PC-9 (cell line): ENCODE data around the gene PAPOLA. TPM values are rescaled to one million over a fixed set of nuclear protein-coding genes. Genes with fewer than 3 reads are reported as not detected.
"Not testable (repeated sequence)": the region's sequence is repeated elsewhere in the genome, so short reads cannot be mapped to it uniquely, and the experiment has no call there.

Experiments
- BruUV-seq: library from RNA; stranded (reverse); fragments of 400-500 nt; replicated peaks from 2 replicates; lab custom pipeline; 2021; lab: Mats Ljungman, UMichigan
- CTCF ChIA-PET: fragments of 300-600 bp; sonication (Branson Sonifier 250); formaldehyde crosslinking; loops from one replicate; lab custom pipeline; 2022; ENCODE audit warnings: antibody characterized with exemption; lab: Charles Lee
- POLR2A ChIA-PET: fragments of 300-600 bp; sonication (Branson Sonifier 250); formaldehyde crosslinking; loops from one replicate; lab custom pipeline; 2022; ENCODE audit warnings: antibody characterized with exemption; ENCODE audit not compliant: unreplicated experiment; lab: Charles Lee
- DNase-seq, 2 experiments: peaks; one replicate each; pipeline versions ENCODE4 v3.0.0 to v3.0.0-alpha.2; 2015 to 2022; ENCODE audit warnings: mixed read lengths in 1 of 2
- H2AFZ ChIP-seq: fragments of 200-600 bp; sonication (generic); 2 replicates; pipeline ENCODE4 v1.8.1; 2017; ENCODE audit warnings: antibody characterized with exemption
- H3F3A ChIP-seq: fragments of 200-600 bp; sonication (generic); 2 replicates; pipeline ENCODE4 v1.8.1; 2017; ENCODE audit warnings: antibody characterized with exemption, mild to moderate bottlenecking, low read depth; ENCODE audit not compliant: insufficient read depth
- H3K27ac ChIP-seq: fragments of 200-600 bp; sonication (generic); 2 replicates; pipeline ENCODE4 v1.6.1; 2016; ENCODE audit warnings: mixed run types
- H3K27me3 ChIP-seq: fragments of 200-600 bp; sonication (generic); 2 replicates; pipeline ENCODE4 v1.6.1; 2016; ENCODE audit warnings: low read depth, mixed run types; ENCODE audit not compliant: insufficient read depth
- H3K36me3 ChIP-seq: fragments of 200-600 bp; sonication (generic); 2 replicates; pipeline ENCODE4 v1.6.1; 2016; ENCODE audit warnings: low read depth, mixed run types
- H3K4me1 ChIP-seq: fragments of 200-600 bp; sonication (generic); replicated peaks from 2 replicates; pipeline ENCODE4 v1.6.1; 2016; ENCODE audit warnings: mixed run types; ENCODE audit not compliant: insufficient read depth
- H3K4me2 ChIP-seq: fragments of 200-600 bp; sonication (generic); 2 replicates; pipeline ENCODE4 v1.6.1; 2017; ENCODE audit warnings: mixed run types
- H3K4me3 ChIP-seq: fragments of 200-600 bp; sonication (generic); 2 replicates; pipeline ENCODE4 v1.6.1; 2016; ENCODE audit warnings: mixed run types
- H3K79me2 ChIP-seq: fragments of 200-600 bp; sonication (generic); 2 replicates; pipeline ENCODE4 v1.6.1; 2017; ENCODE audit warnings: low read depth, mixed run types
- H3K9me2 ChIP-seq: fragments of 200-600 bp; sonication (generic); 2 replicates; pipeline ENCODE4 v1.8.1; 2017; ENCODE audit warnings: mild to moderate bottlenecking; ENCODE audit not compliant: insufficient read depth
- H3K9me3 ChIP-seq: fragments of 200-600 bp; sonication (generic); 2 replicates; pipeline ENCODE4 v1.8.1; 2016; ENCODE audit warnings: low read depth; ENCODE audit not compliant: insufficient read depth
- H4K20me1 ChIP-seq: fragments of 200-600 bp; sonication (generic); 2 replicates; pipeline ENCODE4 v1.8.1; 2017; ENCODE audit not compliant: insufficient read depth
- EZH2 ChIP-seq: fragments of 200-600 bp; sonication (generic); IDR thresholded peaks from 2 replicates; pipeline ENCODE4 v1.8.0; 2017; ENCODE audit warnings: antibody characterized with exemption, low read depth
- intact Hi-C: fragments of 100-400 bp; cut with micrococcal nuclease; formaldehyde crosslinking; loops from one replicate; pipeline ENCODE4 v1.10.0; 2022; ENCODE audit not compliant: unreplicated experiment
- total RNA-seq: library from RNA; stranded (reverse); gene quantifications from 2 replicates; pipeline ENCODE4 v1.2.3, GENCODE V29; 2021
- TF ChIP-seq, protein P1 (sequence below): fragments of 200-600 bp; sonication (generic); conservative IDR thresholded peaks from 2 replicates; pipeline ENCODE4 v1.6.1; 2017; ENCODE audit warnings: mixed run types, antibody characterized with exemption, mild to moderate bottlenecking, moderate library complexity

The PAPOLA gene
- total RNA-seq, 1 experiment from 2014 or later = 68.4 TPM

DNA sequence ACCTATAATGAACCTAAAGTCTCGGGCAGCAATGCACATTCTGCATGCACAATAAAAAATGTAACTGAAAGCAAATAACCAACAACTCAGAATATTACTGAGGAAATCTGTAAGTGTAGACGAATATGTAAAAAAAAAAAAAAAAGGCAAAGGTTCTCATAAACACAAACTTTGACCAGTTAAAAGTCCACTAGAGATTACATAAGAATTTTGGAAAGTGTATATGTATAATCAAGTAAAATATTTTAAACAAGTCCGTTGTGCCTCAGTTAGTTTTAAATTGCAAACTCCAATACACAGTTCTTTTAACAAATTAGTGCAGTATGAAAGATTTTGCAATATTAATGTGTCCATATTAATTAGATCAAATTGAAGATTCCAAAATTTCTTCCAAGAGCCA is 35.3 kb upstream of the PAPOLA start:
- intact Hi-C loops = no loop called here
- Histone ChIP-seq H4K20me1 (no peaks in the 10 kb centered on the region), H3K9me2 (no peaks in the 10 kb centered on the region), H3K9me3 (no peaks in the 10 kb centered on the region), H3K4me1 (peaks cover 4% of the 10 kb centered on the region; the same call in 1 of the 2 replicates), H2AFZ (no peak overlapping the region), H3K36me3 (no peaks in the 10 kb centered on the region), H3K79me2 (no peaks in the 10 kb centered on the region), H3K27me3 (no peaks in the 10 kb centered on the region), H3K27ac (no peak overlapping the region), H3F3A (no peaks in the 10 kb centered on the region), H3K4me2 (no peak overlapping the region), H3K4me3 (no peak overlapping the region)
- no peak for TF ChIP-seq EZH2
- TF ChIP-seq, protein P1, sequence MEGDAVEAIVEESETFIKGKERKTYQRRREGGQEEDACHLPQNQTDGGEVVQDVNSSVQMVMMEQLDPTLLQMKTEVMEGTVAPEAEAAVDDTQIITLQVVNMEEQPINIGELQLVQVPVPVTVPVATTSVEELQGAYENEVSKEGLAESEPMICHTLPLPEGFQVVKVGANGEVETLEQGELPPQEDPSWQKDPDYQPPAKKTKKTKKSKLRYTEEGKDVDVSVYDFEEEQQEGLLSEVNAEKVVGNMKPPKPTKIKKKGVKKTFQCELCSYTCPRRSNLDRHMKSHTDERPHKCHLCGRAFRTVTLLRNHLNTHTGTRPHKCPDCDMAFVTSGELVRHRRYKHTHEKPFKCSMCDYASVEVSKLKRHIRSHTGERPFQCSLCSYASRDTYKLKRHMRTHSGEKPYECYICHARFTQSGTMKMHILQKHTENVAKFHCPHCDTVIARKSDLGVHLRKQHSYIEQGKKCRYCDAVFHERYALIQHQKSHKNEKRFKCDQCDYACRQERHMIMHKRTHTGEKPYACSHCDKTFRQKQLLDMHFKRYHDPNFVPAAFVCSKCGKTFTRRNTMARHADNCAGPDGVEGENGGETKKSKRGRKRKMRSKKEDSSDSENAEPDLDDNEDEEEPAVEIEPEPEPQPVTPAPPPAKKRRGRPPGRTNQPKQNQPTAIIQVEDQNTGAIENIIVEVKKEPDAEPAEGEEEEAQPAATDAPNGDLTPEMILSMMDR = no peak
- no peak for DNase-seq
- no TSS peak for BruUV-seq
- ChIA-PET POLR2A (no interaction called here), CTCF (no interaction called here)

DNA sequence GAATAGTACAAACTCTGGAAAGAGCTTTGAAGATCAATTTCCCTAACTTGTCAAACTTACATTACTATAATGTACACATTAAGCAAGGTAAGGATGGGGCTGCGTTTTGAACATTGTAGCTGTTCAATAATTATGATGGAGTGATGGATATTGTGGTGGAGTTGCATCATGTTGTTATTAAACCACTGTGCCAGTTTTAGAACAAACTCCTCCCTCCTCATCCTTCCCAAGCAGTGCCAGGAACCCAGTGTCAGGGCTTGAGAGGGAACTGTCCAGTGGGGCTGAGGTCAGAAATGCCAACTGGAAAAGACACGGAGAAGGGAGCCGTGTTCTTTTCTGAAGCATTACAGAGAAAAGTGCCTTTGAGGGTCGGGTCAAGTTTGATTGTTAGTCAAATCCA is 31.9 kb upstream of the PAPOLA start:
- H3K4me3 ChIP-seq = no peak overlapping the region
- no peak overlapping the region for H3K4me2 ChIP-seq
- BruUV-seq = no TSS peak
- no peaks in the 10 kb centered on the region for H3F3A ChIP-seq
- intact Hi-C loops = no loop called here
- no peak overlapping the region for H3K27ac ChIP-seq
- TF ChIP-seq EZH2 = no peak
- TF ChIP-seq, protein P1 = no peak
- H3K36me3 ChIP-seq = no peaks in the 10 kb centered on the region
- no peak overlapping the region for H2AFZ ChIP-seq
- no peaks in the 10 kb centered on the region for H3K9me3 ChIP-seq
- H3K9me2 ChIP-seq = no peaks in the 10 kb centered on the region
- ChIA-PET POLR2A (no interaction called here), CTCF (no interaction called here)
- H3K27me3 ChIP-seq = no peaks in the 10 kb centered on the region
- no peaks in the 10 kb centered on the region for H3K79me2 ChIP-seq
- no peak for DNase-seq
- no peaks in the 10 kb centered on the region for H4K20me1 ChIP-seq
- no peaks in the 10 kb centered on the region for H3K4me1 ChIP-seq

DNA sequence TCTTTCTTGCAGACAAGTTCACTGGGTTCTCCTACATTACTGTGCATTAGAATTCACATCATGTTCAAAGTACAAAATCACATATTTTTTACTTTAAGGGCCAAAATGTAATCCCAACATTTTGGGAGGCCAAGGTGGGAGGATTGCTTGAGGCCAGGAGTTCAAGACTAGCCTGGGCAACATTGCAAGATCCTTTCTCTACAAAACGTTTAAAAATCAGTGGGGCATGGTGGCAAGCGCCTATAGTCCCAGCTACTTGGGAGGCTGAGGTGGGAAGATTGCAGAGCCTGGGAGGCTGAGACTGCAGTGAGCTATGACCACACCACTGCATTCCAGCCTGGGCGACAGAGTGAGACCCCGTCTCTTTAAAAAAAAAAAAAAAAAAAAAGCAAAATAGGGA is 31.2 kb upstream of the PAPOLA start:
- BruUV-seq, POLR2A ChIA-PET, H3K4me3 ChIP-seq, H3K4me2 ChIP-seq, H3K27me3 ChIP-seq, H3K9me2 ChIP-seq, H3K9me3 ChIP-seq, H3K27ac ChIP-seq, H4K20me1 ChIP-seq, H3F3A ChIP-seq, H2AFZ ChIP-seq, CTCF ChIA-PET, intact Hi-C loops, H3K4me1 ChIP-seq, H3K79me2 ChIP-seq, DNase-seq, H3K36me3 ChIP-seq: not testable (repeated sequence)

DNA sequence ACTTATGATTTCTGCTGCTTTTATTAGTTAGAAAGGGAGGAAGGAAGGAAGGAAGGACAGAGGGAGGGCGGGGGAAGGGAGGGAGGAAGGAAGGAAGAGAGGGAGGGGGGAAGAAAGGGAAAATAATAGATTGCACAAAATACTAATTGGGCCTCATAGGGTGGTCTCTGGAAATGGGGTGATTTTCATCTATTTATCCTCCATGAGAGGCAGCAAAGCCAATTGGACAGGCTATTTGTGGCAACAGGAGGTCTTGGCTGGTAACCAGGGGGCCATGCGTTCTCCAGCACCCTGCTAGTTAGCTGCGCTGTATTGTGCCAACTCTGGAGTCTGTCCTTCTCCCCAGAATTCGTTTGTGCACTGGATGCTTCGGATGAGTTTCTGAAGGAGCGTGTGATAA is 24.1 kb upstream of the PAPOLA start:
- H3K9me2 ChIP-seq = no peaks in the 10 kb centered on the region
- no peaks in the 10 kb centered on the region for H3K27me3 ChIP-seq
- H3K27ac ChIP-seq = no peak overlapping the region
- BruUV-seq = no TSS peak
- no peaks in the 10 kb centered on the region for H3K79me2 ChIP-seq
- H3K4me2 ChIP-seq = no peak overlapping the region
- H2AFZ ChIP-seq = no peak overlapping the region
- H3K4me3 ChIP-seq = no peak overlapping the region
- TF ChIP-seq, protein P1 = no peak
- no peak for TF ChIP-seq EZH2
- H3K36me3 ChIP-seq = no peaks in the 10 kb centered on the region
- H3K4me1 ChIP-seq = no peaks in the 10 kb centered on the region
- POLR2A ChIA-PET = no interaction called here
- no peaks in the 10 kb centered on the region for H4K20me1 ChIP-seq
- CTCF ChIA-PET = no interaction called here
- H3F3A ChIP-seq = no peaks in the 10 kb centered on the region
- intact Hi-C loops = no loop called here
- H3K9me3 ChIP-seq = no peaks in the 10 kb centered on the region
- DNase-seq = no peak
